ENCODE data around the gene AP2A2. TPM values are rescaled to one million over a fixed set of nuclear protein-coding genes. Genes with fewer than 3 reads are reported as not detected.

AP2A2 gene
- total RNA-seq, 1 donor from 2014 or later, result 119 TPM

GRCh38 chr11:1054143-1055108 lies 128.8 kb downstream of the AP2A2 start:
- DNase-seq (ENCODE audit: low spot score), result peak; percentile 49
- ATAC-seq, result no peak
- intact Hi-C loops (cut with DNase I), result loop anchor here (5.0 kb wide), 1 partner anchor 202 kb away; no protein-coding TSS in a partner anchor

GRCh38 chr11:1055109-1055703 lies 129.5 kb downstream of the AP2A2 start:
- DNase-seq (ENCODE audit: low spot score) (no peak), ATAC-seq (no peak)
- intact Hi-C loops (cut with DNase I), result no loop called here

GRCh38 chr11:1055990-1056771 lies 130.5 kb downstream of the AP2A2 start:
- ATAC-seq (no peak), DNase-seq (ENCODE audit: low spot score) (peak; percentile 55)
- intact Hi-C loops (cut with DNase I), result no loop called here

- no peak for DNase-seq (ENCODE audit: low spot score)
- no peak for ATAC-seq
- intact Hi-C loops (cut with DNase I), result no loop called here
Observed at GRCh38 chr11:1057806-1058205, 132.1 kb downstream of the AP2A2 start.

- intact Hi-C loops (cut with DNase I), result no loop called here
- ATAC-seq (no peak), DNase-seq (ENCODE audit: low spot score) (no peak)
Observed at GRCh38 chr11:1059759-1060158, 134.1 kb downstream of the AP2A2 start.

GRCh38 chr11:1060410-1060809 lies 134.7 kb downstream of the AP2A2 start:
- intact Hi-C loops (cut with DNase I), result no loop called here
- ATAC-seq (no peak), DNase-seq (ENCODE audit: low spot score) (no peak)

- ATAC-seq (no peak), DNase-seq (ENCODE audit: low spot score) (peak; percentile 48)
- intact Hi-C loops (cut with DNase I), result no loop called here
Observed at GRCh38 chr11:1060852-1061616, 135.4 kb downstream of the AP2A2 start.

Other genes with a start within 250 kb of the AP2A2 start
- 52.8 TPM for gene DEAF1, start 230.6 kb upstream of the AP2A2 start, total RNA-seq
- 28.4 TPM for gene TMEM80, start 230.1 kb upstream of the AP2A2 start, total RNA-seq
- 24.9 TPM for gene EPS8L2, start 219.6 kb upstream of the AP2A2 start, total RNA-seq
- 187 TPM for gene TALDO1, start 178.4 kb upstream of the AP2A2 start, total RNA-seq
- gene GATD1, start 148.4 kb upstream of the AP2A2 start, total RNA-seq, result 74.8 TPM
- gene CEND1, start 135.8 kb upstream of the AP2A2 start, total RNA-seq, result not detected
- gene SLC25A22, start 127.6 kb upstream of the AP2A2 start, total RNA-seq, result 7.2 TPM
- 16.7 TPM for gene PIDD1, start 120.6 kb upstream of the AP2A2 start, total RNA-seq
- 1,209 TPM for gene RPLP2, start 115.9 kb upstream of the AP2A2 start, total RNA-seq
- 174 TPM for gene PNPLA2, start 107.0 kb upstream of the AP2A2 start, total RNA-seq
- 8.7 TPM for gene CRACR2B, start 98.0 kb upstream of the AP2A2 start, total RNA-seq
- 263 TPM for gene CD151, start 92.9 kb upstream of the AP2A2 start, total RNA-seq
- gene POLR2L, start 83.3 kb upstream of the AP2A2 start, total RNA-seq, result 85.2 TPM
- 118 TPM for gene TSPAN4, start 83.0 kb upstream of the AP2A2 start, total RNA-seq
- 59.4 TPM for gene CHID1, start 15.1 kb upstream of the AP2A2 start, total RNA-seq
- gene MUC6, start 110.8 kb downstream of the AP2A2 start, total RNA-seq, result not detected
- gene MUC2, start 149.0 kb downstream of the AP2A2 start, total RNA-seq, result not detected
- gene MUC5AC, start 232.1 kb downstream of the AP2A2 start, total RNA-seq, result 0.27 TPM